ENCODE results near the gene PLPPR3.
A peak's percentile ranks its signal among the peaks of the same experiment; 100 is the strongest.

The PLPPR3 gene

DNA sequence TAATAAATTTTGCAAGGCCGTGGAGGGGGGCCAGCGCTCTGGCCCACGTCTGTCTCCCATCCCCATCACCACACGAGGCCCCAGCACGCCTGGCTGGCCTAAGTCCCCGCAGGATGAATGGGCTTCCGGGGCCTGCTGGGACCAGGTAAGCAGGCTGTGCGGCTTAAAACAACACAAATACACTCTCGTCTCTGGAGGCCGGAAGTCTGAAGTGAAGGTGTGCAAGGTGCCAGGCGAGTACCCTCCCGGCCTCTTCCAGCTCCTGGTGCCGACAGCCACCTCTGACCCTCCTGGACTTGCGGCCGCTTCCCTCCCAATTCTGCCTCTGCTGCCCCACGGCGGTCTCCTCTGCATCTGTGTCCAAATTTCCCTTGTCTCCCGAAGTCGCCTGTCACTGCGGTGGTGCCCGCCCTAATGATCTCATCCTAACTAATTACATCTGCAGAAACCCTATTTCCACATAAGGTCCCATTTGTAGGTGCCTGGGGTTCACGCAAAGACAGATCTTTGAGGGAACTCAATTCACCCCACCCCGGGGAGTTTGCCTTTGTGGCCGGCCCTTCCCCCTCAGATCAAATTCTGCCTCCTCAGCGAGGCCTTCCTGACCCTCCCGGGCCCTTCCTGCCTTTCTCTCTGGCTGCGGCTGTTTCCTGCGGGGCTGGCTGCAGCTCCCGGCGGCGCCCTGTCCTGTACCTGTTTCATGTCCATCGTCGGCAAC lies 32.6 kb downstream of the PLPPR3 start:
- no peaks in the 10 kb centered on the region for H3K27me3 ChIP-seq (ENCODE audit: control insufficient read depth in 5 of 5, insufficient read depth in 4 of 5, low read length in 5 of 5)
- peaks cover 5 to 49% (median 17%) of the 10 kb centered on the region in 5 donors for H3K4me1 ChIP-seq (ENCODE audit: control insufficient read depth in 5 of 5, insufficient read depth in 5 of 5, low read length in 5 of 5)
- no peaks in the 10 kb centered on the region for H3K36me3 ChIP-seq (ENCODE audit: control insufficient read depth in 5 of 5, insufficient read depth in 5 of 5, low read length in 5 of 5)
- peak overlapping the region in 4 of 5 donors; percentile 7 to 45 (median 32) for H3K4me3 ChIP-seq (ENCODE audit: low read depth in 1 of 5, low read length in 5 of 5)
- peak overlapping the region; percentile 50 for H3K27ac ChIP-seq (ENCODE audit: low read depth, low read length)
- peak overlapping the region in 2 of 5 donors; percentile 56 to 58 for H3K9ac ChIP-seq (ENCODE audit: low read length in 5 of 5)
- H3K9me3 ChIP-seq (ENCODE audit: control insufficient read depth in 5 of 5, low read length in 5 of 5) = no peaks in the 10 kb centered on the region

DNA sequence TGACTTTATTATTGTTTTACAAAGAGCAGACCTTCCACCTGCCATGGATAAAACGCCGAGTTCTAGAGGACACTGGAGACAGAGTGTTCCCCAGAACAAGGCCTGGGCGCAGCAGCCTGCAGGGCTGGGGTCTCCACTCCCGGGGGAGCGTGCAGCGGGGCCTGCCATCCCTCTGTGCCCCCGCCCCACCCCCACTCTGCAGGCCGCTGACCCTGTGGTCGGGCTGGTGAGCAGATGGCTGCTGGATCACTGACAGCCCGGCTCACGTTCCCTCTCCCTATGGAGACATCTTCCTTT lies 33.1 kb downstream of the PLPPR3 start:
- H3K9me3 ChIP-seq (ENCODE audit: control insufficient read depth in 5 of 5, low read length in 5 of 5) = no peaks in the 10 kb centered on the region
- peaks cover 5 to 49% (median 17%) of the 10 kb centered on the region in 5 donors for H3K4me1 ChIP-seq (ENCODE audit: control insufficient read depth in 5 of 5, insufficient read depth in 5 of 5, low read length in 5 of 5)
- H3K4me3 ChIP-seq (ENCODE audit: low read depth in 1 of 5, low read length in 5 of 5) = peak overlapping the region in 3 of 5 donors; percentile 7 to 45 (median 32)
- peak overlapping the region in 1 of 5 donors; percentile 58 for H3K9ac ChIP-seq (ENCODE audit: low read length in 5 of 5)
- H3K27me3 ChIP-seq (ENCODE audit: control insufficient read depth in 5 of 5, insufficient read depth in 4 of 5, low read length in 5 of 5) = no peaks in the 10 kb centered on the region
- no peaks in the 10 kb centered on the region for H3K36me3 ChIP-seq (ENCODE audit: control insufficient read depth in 5 of 5, insufficient read depth in 5 of 5, low read length in 5 of 5)
- H3K27ac ChIP-seq (ENCODE audit: low read depth, low read length) = peak overlapping the region; percentile 50

DNA sequence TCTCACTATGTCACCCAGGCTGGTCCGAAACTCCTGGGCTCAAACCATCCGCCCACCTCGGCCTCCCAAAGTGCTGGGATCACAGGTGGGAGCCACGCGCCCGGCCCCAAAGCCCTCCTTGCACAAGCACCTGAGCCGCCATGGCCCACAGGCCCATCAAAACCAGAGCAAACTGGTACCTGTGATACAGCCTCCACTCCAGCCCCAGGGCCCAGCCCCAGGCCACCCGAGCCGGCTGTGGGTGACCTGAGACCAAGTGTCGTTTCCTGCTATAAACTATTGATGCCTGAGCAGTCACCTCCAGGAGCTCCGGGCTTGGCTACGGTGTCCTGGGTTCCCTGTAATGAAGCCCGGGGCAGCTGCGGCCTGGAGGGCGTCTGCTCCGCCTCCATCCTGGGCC lies 34.2 kb downstream of the PLPPR3 start:
- H3K9me3 ChIP-seq (ENCODE audit: control insufficient read depth in 5 of 5, low read length in 5 of 5) = no peaks in the 10 kb centered on the region
- no peaks in the 10 kb centered on the region for H3K36me3 ChIP-seq (ENCODE audit: control insufficient read depth in 5 of 5, insufficient read depth in 5 of 5, low read length in 5 of 5)
- H3K9ac ChIP-seq (ENCODE audit: low read length in 5 of 5) = no peak overlapping the region
- H3K27ac ChIP-seq (ENCODE audit: low read depth, low read length) = no peak overlapping the region
- H3K27me3 ChIP-seq (ENCODE audit: control insufficient read depth in 5 of 5, insufficient read depth in 4 of 5, low read length in 5 of 5) = no peaks in the 10 kb centered on the region
- H3K4me1 ChIP-seq (ENCODE audit: control insufficient read depth in 5 of 5, insufficient read depth in 5 of 5, low read length in 5 of 5) = peaks cover 5 to 56% (median 21%) of the 10 kb centered on the region in 5 donors
- no peak overlapping the region for H3K4me3 ChIP-seq (ENCODE audit: low read depth in 1 of 5, low read length in 5 of 5)

DNA sequence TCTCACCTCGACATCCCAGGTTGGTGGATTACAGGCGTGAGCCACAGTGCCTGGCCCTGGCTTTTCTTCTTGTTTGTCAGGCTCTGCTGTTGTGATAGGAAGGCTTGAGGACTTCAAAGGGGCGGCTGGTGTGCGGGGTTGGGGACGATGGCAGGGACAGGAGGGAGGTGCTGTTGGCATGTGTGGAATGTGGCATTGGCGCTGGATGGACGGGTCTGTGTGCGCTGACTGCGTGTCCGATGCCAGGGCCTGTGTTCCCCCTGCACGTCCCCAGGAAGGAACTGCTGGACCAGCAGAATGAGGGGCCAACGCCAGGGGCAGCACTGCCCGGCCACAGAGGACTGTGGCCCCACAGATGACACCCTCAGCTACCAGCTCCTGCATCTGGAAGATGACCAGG lies 37.2 kb downstream of the PLPPR3 start:
- Histone ChIP-seq H3K9ac (ENCODE audit: low read length in 5 of 5) (no peak overlapping the region), H3K27ac (ENCODE audit: low read depth, low read length) (peak overlapping the region; percentile 46), H3K27me3 (ENCODE audit: control insufficient read depth in 5 of 5, insufficient read depth in 4 of 5, low read length in 5 of 5) (no peaks in the 10 kb centered on the region), H3K4me3 (ENCODE audit: low read depth in 1 of 5, low read length in 5 of 5) (no peak overlapping the region), H3K4me1 (ENCODE audit: control insufficient read depth in 5 of 5, insufficient read depth in 5 of 5, low read length in 5 of 5) (peaks cover 5 to 49% (median 27%) of the 10 kb centered on the region in 5 donors), H3K36me3 (ENCODE audit: control insufficient read depth in 5 of 5, insufficient read depth in 5 of 5, low read length in 5 of 5) (no peaks in the 10 kb centered on the region), H3K9me3 (ENCODE audit: control insufficient read depth in 5 of 5, low read length in 5 of 5) (no peaks in the 10 kb centered on the region)

DNA sequence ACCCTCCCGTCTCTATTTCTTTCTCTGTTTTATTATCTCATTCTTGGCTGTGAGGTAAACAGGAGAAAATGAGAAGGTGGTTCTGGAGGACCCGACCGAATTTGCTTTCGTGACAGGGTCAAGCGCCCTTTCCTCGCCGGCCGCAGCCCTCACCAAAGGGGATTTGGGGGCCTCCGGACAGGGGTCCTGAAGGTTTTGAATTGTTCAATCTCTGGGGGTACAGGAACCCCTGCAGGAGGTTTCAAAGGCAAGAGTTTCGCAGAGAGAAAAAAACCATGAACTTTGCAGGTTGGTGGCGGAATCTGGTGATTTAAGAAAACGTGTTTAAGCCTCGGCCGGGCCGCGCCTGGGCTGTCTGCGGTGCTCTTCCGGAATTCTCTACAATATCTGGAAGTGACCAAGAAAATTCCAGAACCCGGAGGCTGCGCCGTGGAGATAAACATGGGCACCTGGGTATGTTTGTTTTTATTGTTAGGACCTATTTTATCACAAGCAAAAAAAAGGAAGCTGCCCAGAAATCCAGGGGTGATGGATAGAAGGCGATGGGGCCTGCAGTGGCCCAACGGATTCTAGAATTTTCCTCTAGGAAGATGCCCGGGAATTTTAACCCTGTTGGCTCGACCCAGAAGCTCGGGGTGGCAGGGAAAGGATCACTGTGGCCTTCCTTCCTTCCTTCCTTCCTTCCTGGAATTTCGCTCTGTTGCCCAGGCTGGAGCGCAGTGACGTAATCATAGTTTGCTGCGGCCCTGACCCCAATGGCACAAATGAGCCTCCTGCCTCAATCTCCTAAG lies 38.7 kb downstream of the PLPPR3 start:
- Histone ChIP-seq H3K9me3 (ENCODE audit: control insufficient read depth in 5 of 5, low read length in 5 of 5) (no peaks in the 10 kb centered on the region), H3K36me3 (ENCODE audit: control insufficient read depth in 5 of 5, insufficient read depth in 5 of 5, low read length in 5 of 5) (no peaks in the 10 kb centered on the region), H3K27ac (ENCODE audit: low read depth, low read length) (peak overlapping the region; percentile 88), H3K4me1 (ENCODE audit: control insufficient read depth in 5 of 5, insufficient read depth in 5 of 5, low read length in 5 of 5) (peaks cover 3 to 45% (median 24%) of the 10 kb centered on the region in 5 donors), H3K27me3 (ENCODE audit: control insufficient read depth in 5 of 5, insufficient read depth in 4 of 5, low read length in 5 of 5) (no peaks in the 10 kb centered on the region), H3K4me3 (ENCODE audit: low read depth in 1 of 5, low read length in 5 of 5) (peak overlapping the region in 2 of 5 donors; percentile 47 to 56), H3K9ac (ENCODE audit: low read length in 5 of 5) (peak overlapping the region in 2 of 5 donors; percentile 8 to 64)

DNA sequence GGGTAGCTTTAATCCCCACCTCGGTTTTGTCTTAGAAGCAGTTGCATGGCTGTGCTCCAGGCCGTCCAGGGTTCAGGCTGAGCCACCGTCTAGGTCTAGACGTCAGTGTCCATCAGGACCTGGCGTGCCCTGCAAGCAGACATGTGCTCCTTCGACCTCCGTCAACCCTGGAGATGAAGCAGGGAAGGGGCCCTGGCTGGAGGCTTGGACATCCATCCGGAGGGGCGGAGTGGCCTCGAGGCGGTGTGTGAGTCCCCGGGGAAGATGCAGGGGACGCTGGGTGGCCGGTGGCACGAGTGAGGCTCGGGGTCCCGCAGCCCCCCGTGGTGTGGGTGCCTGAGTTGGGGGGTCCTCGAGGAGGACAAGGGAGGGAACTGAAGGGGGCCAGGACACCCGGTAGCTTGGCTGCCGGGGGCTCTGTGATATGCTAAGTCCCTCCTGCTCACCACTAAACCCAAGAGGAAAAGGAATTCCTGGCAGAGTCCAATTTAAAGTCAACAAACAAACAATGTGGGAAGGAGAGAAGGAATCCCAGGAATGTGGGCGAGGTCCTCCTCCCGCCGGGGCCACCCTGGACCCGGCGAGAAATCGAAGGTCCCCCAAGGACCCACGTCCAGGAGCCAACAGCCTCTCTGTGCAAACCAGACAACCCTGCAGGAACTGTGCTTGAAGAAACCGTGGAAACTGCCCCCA lies 39.4 kb downstream of the PLPPR3 start:
- H3K27me3 ChIP-seq (ENCODE audit: control insufficient read depth in 5 of 5, insufficient read depth in 4 of 5, low read length in 5 of 5) = no peaks in the 10 kb centered on the region
- H3K4me3 ChIP-seq (ENCODE audit: low read depth in 1 of 5, low read length in 5 of 5) = peak overlapping the region in 4 of 5 donors; percentile 14 to 56 (median 42)
- H3K27ac ChIP-seq (ENCODE audit: low read depth, low read length) = peak overlapping the region; percentile 88
- no peaks in the 10 kb centered on the region for H3K9me3 ChIP-seq (ENCODE audit: control insufficient read depth in 5 of 5, low read length in 5 of 5)
- H3K9ac ChIP-seq (ENCODE audit: low read length in 5 of 5) = peak overlapping the region in 3 of 5 donors; percentile 45 to 64 (median 56)
- no peaks in the 10 kb centered on the region for H3K36me3 ChIP-seq (ENCODE audit: control insufficient read depth in 5 of 5, insufficient read depth in 5 of 5, low read length in 5 of 5)
- peaks cover 3 to 38% (median 24%) of the 10 kb centered on the region in 5 donors for H3K4me1 ChIP-seq (ENCODE audit: control insufficient read depth in 5 of 5, insufficient read depth in 5 of 5, low read length in 5 of 5)

DNA sequence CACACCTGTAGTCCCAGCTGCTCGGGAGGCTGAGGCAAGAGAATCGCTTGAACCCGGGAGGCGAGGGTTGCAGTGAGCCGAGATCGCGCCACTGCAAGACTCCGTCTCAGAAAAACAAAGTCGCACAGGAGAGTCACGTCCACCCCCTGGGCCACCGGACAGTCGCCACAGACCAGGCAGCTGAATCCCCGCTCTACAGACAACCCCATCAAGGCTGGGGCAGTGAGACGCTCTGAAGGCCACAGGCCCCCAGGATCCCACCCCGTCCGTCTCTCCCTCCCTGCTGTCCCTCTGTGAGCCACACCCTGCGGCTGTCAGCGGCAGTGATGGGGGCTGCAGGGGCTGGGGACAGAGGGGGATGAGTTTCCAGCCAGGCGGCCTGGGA lies 40.0 kb downstream of the PLPPR3 start:
- Histone ChIP-seq H3K4me3 (ENCODE audit: low read depth in 1 of 5, low read length in 5 of 5) (peak overlapping the region in 3 of 5 donors; percentile 36 to 56 (median 47)), H3K9me3 (ENCODE audit: control insufficient read depth in 5 of 5, low read length in 5 of 5) (no peaks in the 10 kb centered on the region), H3K27ac (ENCODE audit: low read depth, low read length) (peak overlapping the region; percentile 88), H3K36me3 (ENCODE audit: control insufficient read depth in 5 of 5, insufficient read depth in 5 of 5, low read length in 5 of 5) (no peaks in the 10 kb centered on the region), H3K27me3 (ENCODE audit: control insufficient read depth in 5 of 5, insufficient read depth in 4 of 5, low read length in 5 of 5) (no peaks in the 10 kb centered on the region), H3K4me1 (ENCODE audit: control insufficient read depth in 5 of 5, insufficient read depth in 5 of 5, low read length in 5 of 5) (peaks cover 3 to 38% (median 24%) of the 10 kb centered on the region in 5 donors), H3K9ac (ENCODE audit: low read length in 5 of 5) (peak overlapping the region in 3 of 5 donors; percentile 13 to 64 (median 45))

DNA sequence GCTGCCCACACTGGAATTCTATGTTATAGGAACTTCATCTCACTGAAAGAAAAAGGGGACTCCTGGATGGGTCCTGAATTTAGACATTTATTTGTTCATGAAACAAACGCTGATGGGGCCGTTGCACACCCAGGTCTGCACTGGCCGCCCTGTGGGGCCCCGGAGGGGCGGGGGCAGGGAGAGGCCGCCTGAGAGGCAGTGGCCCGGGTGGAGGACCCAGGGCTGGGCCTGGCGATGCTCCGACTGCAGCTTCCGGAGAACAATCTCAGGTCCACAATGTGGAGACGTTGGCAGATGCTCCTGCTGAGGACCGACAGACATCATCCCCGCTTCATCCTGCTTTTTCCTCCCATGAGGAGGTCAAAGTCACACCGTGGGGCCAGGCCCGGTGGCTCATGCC lies 40.8 kb downstream of the PLPPR3 start:
- Histone ChIP-seq H3K9ac (ENCODE audit: low read length in 5 of 5) (peak overlapping the region in 1 of 5 donors; percentile 48), H3K27ac (ENCODE audit: low read depth, low read length) (no peak overlapping the region), H3K4me1 (ENCODE audit: control insufficient read depth in 5 of 5, insufficient read depth in 5 of 5, low read length in 5 of 5) (peaks cover 3 to 38% (median 24%) of the 10 kb centered on the region in 5 donors), H3K36me3 (ENCODE audit: control insufficient read depth in 5 of 5, insufficient read depth in 5 of 5, low read length in 5 of 5) (no peaks in the 10 kb centered on the region), H3K9me3 (ENCODE audit: control insufficient read depth in 5 of 5, low read length in 5 of 5) (no peaks in the 10 kb centered on the region), H3K27me3 (ENCODE audit: control insufficient read depth in 5 of 5, insufficient read depth in 4 of 5, low read length in 5 of 5) (no peaks in the 10 kb centered on the region), H3K4me3 (ENCODE audit: low read depth in 1 of 5, low read length in 5 of 5) (no peak overlapping the region)

DNA sequence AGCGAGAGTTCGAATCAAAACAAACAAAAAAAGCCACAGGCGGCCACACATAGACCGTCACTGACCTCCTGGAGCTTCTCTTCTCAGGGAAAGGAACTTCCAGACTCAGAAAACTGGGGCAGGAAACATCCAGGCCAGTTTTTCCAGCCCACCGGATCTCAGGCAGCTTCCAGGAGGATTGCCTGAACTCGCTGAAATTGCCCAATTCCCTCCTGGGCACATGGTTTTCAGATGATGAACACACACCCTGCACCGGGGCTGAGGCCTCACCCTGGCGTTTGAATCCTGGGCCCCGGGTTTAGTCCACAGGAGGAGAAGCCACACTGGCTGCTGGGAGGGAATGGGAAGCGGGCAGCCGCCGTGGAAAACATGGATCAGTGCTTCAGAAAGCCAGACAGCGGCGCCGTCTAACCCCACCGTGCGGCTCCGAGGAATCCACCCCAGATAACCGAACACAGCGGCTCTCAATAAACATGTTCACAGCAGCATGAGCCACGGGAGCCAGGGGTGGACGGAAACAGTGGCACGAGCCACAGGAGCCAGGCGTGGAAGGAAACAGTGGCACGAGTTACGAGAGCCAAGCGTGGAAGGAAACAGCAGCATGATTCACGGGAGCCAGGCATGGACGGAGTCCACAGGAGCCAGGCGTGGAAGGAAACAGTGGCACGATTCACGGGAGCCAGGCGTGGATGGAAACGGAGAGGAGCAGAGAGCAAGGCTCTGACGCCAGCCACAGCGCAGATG lies 42.7 kb downstream of the PLPPR3 start:
- peak overlapping the region in 2 of 5 donors; percentile 26 to 28 for H3K9ac ChIP-seq (ENCODE audit: low read length in 5 of 5)
- H3K36me3 ChIP-seq (ENCODE audit: control insufficient read depth in 5 of 5, insufficient read depth in 5 of 5, low read length in 5 of 5) = no peaks in the 10 kb centered on the region
- H3K4me3 ChIP-seq (ENCODE audit: low read depth in 1 of 5, low read length in 5 of 5) = peak overlapping the region in 4 of 5 donors; percentile 2 to 40 (median 10)
- H3K27ac ChIP-seq (ENCODE audit: low read depth, low read length) = peak overlapping the region; percentile 70
- peaks cover 3 to 32% (median 24%) of the 10 kb centered on the region in 5 donors for H3K4me1 ChIP-seq (ENCODE audit: control insufficient read depth in 5 of 5, insufficient read depth in 5 of 5, low read length in 5 of 5)
- H3K9me3 ChIP-seq (ENCODE audit: control insufficient read depth in 5 of 5, low read length in 5 of 5) = no peaks in the 10 kb centered on the region
- no peaks in the 10 kb centered on the region for H3K27me3 ChIP-seq (ENCODE audit: control insufficient read depth in 5 of 5, insufficient read depth in 4 of 5, low read length in 5 of 5)

All from subcutaneous abdominal adipose tissue (tissue), 5 donors.